Loucy (cell line): ENCODE results near the gene SASH1.

ENCODE experiments used
- H2AFZ ChIP-seq: fragments of 200-600 bp; sonication (generic); 2 replicates; pipeline ENCODE4 v1.6.0; 2016; ENCODE audit warnings: antibody characterized with exemption, mild to moderate bottlenecking, low read length, moderate library complexity
- H3F3A ChIP-seq: fragments of 200-600 bp; 2 replicates; pipeline ENCODE4 v1.6.0; 2016; ENCODE audit warnings: antibody characterized with exemption, low read depth, mild to moderate bottlenecking
- H3K27me3 ChIP-seq: fragments of 200-600 bp; sonication (generic); 2 replicates; pipeline ENCODE4 v1.6.1; 2014; ENCODE audit warnings: low read length, mild to moderate bottlenecking; ENCODE audit not compliant: insufficient read depth, poor library complexity, severe bottlenecking
- H3K36me3 ChIP-seq: fragments of 200-600 bp; sonication (generic); 2 replicates; pipeline ENCODE4 v1.6.1; 2016; ENCODE audit warnings: low read length; ENCODE audit not compliant: insufficient read depth
- H3K4me1 ChIP-seq: fragments of 200-600 bp; sonication (generic); 2 replicates; pipeline ENCODE4 v1.5.1; 2014; ENCODE audit warnings: low read length, mild to moderate bottlenecking; ENCODE audit not compliant: insufficient read depth, poor library complexity, severe bottlenecking
- H3K4me2 ChIP-seq: fragments of 200-600 bp; sonication (generic); 2 replicates; pipeline ENCODE4 v1.6.0; 2014; ENCODE audit warnings: antibody characterized with exemption, low read length, low read depth, mild to moderate bottlenecking; ENCODE audit not compliant: poor library complexity, severe bottlenecking
- H3K4me3 ChIP-seq: fragments of 200-600 bp; sonication (generic); 2 replicates; pipeline ENCODE4 v1.5.1; 2014; ENCODE audit warnings: low read length, mild to moderate bottlenecking, mixed read lengths; ENCODE audit not compliant: poor library complexity, severe bottlenecking
- H3K79me2 ChIP-seq: fragments of 200-600 bp; sonication (generic); 2 replicates; pipeline ENCODE4 v1.6.1; 2014; ENCODE audit warnings: low read length; ENCODE audit not compliant: insufficient read depth
- H3K9ac ChIP-seq: fragments of 200-600 bp; sonication (generic); 2 replicates; pipeline ENCODE4 v1.6.0; 2014; ENCODE audit warnings: mild to moderate bottlenecking, low read depth, low read length, moderate library complexity; ENCODE audit not compliant: poor library complexity, severe bottlenecking
- H3K9me2 ChIP-seq: fragments of 200-600 bp; sonication (generic); replicated peaks from 2 replicates; pipeline ENCODE4 v1.6.1; 2016; ENCODE audit warnings: low read depth, low read length, mixed read lengths
- H3K9me3 ChIP-seq: fragments of 200-600 bp; sonication (generic); 2 replicates; pipeline ENCODE4 v1.6.1; 2014; ENCODE audit warnings: mild to moderate bottlenecking, antibody characterized with exemption, low read length, low read depth; ENCODE audit not compliant: insufficient read depth
- H4K20me1 ChIP-seq: fragments of 200-600 bp; sonication (generic); 2 replicates; pipeline ENCODE4 v1.6.0; 2014; ENCODE audit warnings: antibody characterized with exemption, low read length, mild to moderate bottlenecking; ENCODE audit not compliant: insufficient read depth, poor library complexity, severe bottlenecking
- CTCF ChIP-seq: fragments of 200-600 bp; sonication (generic); conservative IDR thresholded peaks from 2 replicates; pipeline ENCODE4 v1.5.1; 2014; ENCODE audit warnings: mild to moderate bottlenecking, antibody characterized with exemption, low read length
- EZH2phosphoT487 ChIP-seq: fragments of 200-600 bp; IDR thresholded peaks from 2 replicates; pipeline ENCODE4 v1.6.1; 2018; ENCODE audit warnings: antibody characterized with exemption, mild to moderate bottlenecking, moderate library complexity, borderline replicate concordance

Gene SASH1

DNA sequence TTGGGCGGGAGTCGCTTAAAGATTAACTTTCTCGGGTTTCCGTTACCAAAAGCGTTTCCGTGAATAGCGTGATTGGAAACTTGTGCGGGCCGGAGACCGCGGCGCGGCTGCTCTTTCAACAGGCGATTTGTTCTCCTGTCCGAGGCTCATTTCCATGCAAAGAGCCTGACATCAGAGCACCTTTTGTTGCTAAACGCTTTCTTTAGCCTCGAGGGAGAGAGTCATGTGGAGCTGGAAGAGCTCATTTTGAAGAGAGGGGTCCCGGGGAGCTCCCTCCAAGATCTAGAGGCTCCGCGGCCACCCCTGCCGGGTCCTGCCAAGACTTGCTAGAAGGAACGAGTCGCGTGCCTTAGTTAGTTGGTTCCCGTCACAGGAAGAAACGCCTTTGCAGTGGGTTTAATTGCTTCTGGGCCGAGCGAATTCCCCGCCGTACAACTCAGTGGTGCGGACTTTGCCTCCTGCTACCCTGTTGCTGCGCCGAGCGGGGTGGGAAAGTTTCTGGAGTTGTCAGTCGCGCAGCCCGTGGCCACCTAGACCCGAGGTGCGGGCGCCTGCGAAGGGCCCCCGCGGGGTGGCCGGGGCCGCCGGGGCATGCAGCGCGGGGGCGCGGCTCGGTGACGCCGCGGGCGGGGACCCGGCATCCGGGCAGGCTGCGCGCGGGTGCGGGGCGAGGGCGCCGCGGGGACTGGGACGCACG, at the start of gene SASH1:
Gene SASH1, plus strand, starts transcription at position 489 of the 697 bp plus-strand sequence. CDS start 230 bp downstream, outside the sequence.
- H3K9ac ChIP-seq, result no peak within 1 kb of the TSS
- no peaks in the 10 kb centered on the region for H3K9me3 ChIP-seq
- no peaks in the 10 kb centered on the region for H4K20me1 ChIP-seq
- H3K79me2 ChIP-seq, result no peaks in the 10 kb centered on the region
- no peaks in the 10 kb centered on the region for H3K9me2 ChIP-seq
- TF ChIP-seq EZH2phosphoT487, result no peak
- no peak for TF ChIP-seq CTCF
- H3K4me3 ChIP-seq, result no peak within 1 kb of the TSS
- no peak within 1 kb of the TSS for H3K4me2 ChIP-seq
- H3K27me3 ChIP-seq, result no peaks in the 10 kb centered on the region
- H3F3A ChIP-seq, result no peaks in the 10 kb centered on the region
- no peaks in the 10 kb centered on the region for H3K36me3 ChIP-seq
- no peaks in the 10 kb centered on the region for H3K4me1 ChIP-seq
- no peak within 1 kb of the TSS for H2AFZ ChIP-seq

- Histone ChIP-seq H3K79me2 (no peaks in the 10 kb centered on the region), H3K27me3 (no peaks in the 10 kb centered on the region), H2AFZ (no peak overlapping the region), H3K4me1 (no peaks in the 10 kb centered on the region), H3K9ac (no peak overlapping the region), H4K20me1 (no peaks in the 10 kb centered on the region), H3F3A (no peaks in the 10 kb centered on the region), H3K9me3 (no peaks in the 10 kb centered on the region), H3K4me2 (no peak overlapping the region), H3K4me3 (no peak overlapping the region), H3K36me3 (no peaks in the 10 kb centered on the region), H3K9me2 (no peaks in the 10 kb centered on the region)
- TF ChIP-seq EZH2phosphoT487 (no peak), CTCF (no peak)
These were observed 49.2 kb upstream of the SASH1 start for GRCh38 chr6:148293181-148293995.

DNA sequence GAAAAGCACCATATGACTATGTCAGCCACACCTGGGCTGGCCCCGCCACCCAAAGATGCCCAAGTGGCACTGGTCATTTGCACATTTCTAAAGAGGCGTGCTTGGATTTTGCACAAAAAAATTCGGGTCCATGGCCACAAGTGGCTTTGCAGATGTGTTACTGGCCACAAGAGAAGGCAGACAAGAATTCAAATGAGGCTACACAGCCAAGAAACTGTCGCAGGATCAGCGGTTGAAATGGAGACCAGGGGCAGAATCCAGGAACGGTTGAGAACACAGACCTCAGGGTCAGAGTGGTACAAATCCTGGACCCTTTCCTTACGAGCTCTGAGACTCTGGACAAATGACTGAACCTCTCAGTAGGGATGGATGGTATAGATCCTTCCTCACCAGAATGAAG, 48.6 kb upstream of the SASH1 start:
- Histone ChIP-seq H3K79me2 (no peaks in the 10 kb centered on the region), H2AFZ (no peak overlapping the region), H3K27me3 (no peaks in the 10 kb centered on the region), H3K4me2 (no peak overlapping the region), H4K20me1 (no peaks in the 10 kb centered on the region), H3K9ac (no peak overlapping the region), H3K9me2 (no peaks in the 10 kb centered on the region), H3F3A (no peaks in the 10 kb centered on the region), H3K4me3 (no peak overlapping the region), H3K4me1 (no peaks in the 10 kb centered on the region), H3K9me3 (no peaks in the 10 kb centered on the region), H3K36me3 (no peaks in the 10 kb centered on the region)
- no peak for TF ChIP-seq CTCF
